ENCODE data around the gene NIP7.

- TF ChIP-seq, protein P1, sequence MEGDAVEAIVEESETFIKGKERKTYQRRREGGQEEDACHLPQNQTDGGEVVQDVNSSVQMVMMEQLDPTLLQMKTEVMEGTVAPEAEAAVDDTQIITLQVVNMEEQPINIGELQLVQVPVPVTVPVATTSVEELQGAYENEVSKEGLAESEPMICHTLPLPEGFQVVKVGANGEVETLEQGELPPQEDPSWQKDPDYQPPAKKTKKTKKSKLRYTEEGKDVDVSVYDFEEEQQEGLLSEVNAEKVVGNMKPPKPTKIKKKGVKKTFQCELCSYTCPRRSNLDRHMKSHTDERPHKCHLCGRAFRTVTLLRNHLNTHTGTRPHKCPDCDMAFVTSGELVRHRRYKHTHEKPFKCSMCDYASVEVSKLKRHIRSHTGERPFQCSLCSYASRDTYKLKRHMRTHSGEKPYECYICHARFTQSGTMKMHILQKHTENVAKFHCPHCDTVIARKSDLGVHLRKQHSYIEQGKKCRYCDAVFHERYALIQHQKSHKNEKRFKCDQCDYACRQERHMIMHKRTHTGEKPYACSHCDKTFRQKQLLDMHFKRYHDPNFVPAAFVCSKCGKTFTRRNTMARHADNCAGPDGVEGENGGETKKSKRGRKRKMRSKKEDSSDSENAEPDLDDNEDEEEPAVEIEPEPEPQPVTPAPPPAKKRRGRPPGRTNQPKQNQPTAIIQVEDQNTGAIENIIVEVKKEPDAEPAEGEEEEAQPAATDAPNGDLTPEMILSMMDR (conservative IDR thresholded peaks at IDR 0.05; ENCODE audit: low read depth, low read length), result no peak
- TF ChIP-seq EZH2 (IDR thresholded peaks at IDR 0.05; ENCODE audit: low read length, unreplicated experiment), result no peak
- TF ChIP-seq EZH2phosphoT487 (IDR thresholded peaks at IDR 0.05; ENCODE audit: borderline replicate concordance, low read length), result no peak
Observed at GRCh38 chr16:69327585-69328310, 11.8 kb upstream of the NIP7 start.
